CD4-positive, alpha-beta T cell treated with Interleukin-6 for 4 hours (primary cell): ENCODE measurements around the gene ZSWIM4.
A peak's percentile ranks its signal among the peaks of the same experiment; 100 is the strongest.
"Not testable (repeated sequence)": the region's sequence is repeated elsewhere in the genome, so short reads cannot be mapped to it uniquely, and the experiment has no call there.

Experiments used
- DNase-seq: peaks from one replicate; pipeline ENCODE4 v3.0.0-alpha.2; 2020; ENCODE audit warnings: mixed read lengths

ZSWIM4 gene

GRCh38 chr19:13794757-13795589 lies at the start of gene ZSWIM4:
Gene ZSWIM4, plus strand, starts transcription at chr19:13795443. Its CDS starts 206 bp downstream, at chr19:13795649.
- DNase-seq = peak; percentile 97

- DNase-seq = no peak
Observed at GRCh38 chr19:13747098-13747453, 48.2 kb upstream of the ZSWIM4 start.

GRCh38 chr19:13748169-13748828 lies 46.9 kb upstream of the ZSWIM4 start:
- DNase-seq = peak; percentile 5

DNA sequence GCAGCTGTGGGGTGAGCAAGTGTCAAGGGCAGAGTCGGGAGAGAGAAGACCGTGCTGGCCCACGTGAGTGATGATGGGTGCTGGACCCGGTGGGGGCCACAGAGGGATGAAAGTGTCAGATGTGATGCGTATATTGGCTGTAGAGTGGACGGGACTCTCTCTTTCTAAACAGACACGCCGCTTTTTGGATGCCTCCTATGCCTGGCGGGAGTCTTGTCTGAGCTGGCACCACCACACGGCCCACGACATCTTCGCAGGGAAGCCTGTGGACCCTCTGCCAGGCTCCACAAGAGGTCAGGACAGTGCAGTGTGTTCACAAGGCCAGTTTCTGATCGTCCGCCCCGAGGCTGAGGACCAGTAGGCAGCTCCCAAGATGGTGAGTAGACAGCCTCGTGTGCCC lies 43.8 kb upstream of the ZSWIM4 start:
- no peak for DNase-seq

DNA sequence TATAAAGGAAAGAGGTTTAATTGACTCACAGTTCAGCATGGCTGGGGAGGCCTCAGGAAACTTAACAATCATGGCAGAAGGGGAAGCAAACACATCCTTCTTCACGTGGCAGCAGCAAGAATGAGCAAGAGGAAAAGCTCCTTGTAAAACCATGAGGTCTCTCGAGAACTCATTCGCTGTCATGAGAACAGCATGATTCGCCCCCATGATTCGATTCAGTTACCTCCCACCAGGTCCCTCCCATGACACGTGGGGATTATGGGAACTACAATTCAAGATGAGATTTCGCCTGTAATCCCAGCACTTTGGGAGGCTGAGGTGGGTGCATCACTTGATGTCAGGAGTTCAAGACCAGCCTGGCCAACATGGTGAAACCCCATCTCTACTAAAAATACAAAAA lies 41.6 kb upstream of the ZSWIM4 start:
- not testable (repeated sequence) for DNase-seq

GRCh38 chr19:13756210-13756609 lies 39.0 kb upstream of the ZSWIM4 start:
- no peak for DNase-seq

DNA sequence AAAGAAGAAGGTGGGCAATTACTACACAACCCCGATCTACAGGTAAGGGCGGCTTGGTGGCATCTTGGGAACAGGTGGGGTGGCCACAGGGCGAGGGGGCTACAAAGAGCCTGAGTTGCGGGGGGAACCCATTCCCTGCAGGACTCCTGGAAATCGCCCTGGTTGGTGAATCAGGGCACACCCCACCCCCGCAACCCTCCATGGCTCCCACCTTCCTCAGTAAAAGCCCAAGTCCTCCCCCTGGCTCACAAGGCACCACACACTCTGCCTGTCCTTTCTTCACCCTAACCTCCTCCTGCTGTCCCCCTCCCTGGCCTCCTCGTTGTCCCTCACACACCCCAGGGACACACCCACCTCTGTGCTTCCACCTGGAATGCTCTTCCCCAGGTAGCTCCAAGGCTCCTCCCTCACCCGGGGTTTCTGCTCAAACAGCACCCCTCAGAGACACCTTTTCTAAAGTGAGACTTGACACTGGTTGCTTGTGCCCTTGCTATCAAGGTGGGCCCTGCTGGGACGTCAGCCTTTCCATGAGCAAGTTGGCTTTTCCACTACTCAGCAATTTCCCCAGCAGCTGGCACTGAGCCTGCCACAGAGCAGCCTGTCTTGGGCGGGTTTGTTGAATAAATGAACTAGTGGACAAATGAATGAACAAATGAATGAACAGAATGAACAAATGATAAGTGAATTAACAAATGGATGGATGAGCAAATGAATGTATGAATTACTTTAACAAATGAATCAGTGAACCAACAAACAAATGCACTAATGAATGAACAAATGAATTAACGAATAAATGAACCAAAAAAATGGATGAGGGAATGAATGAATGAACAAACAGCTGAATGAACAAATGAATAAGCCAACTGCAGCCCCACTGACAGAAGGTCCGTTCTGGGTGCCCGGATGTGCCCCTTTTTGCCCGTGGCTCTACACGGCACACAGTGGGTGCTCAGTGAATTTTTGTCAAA lies 37.2 kb upstream of the ZSWIM4 start:
- no peak for DNase-seq

DNA sequence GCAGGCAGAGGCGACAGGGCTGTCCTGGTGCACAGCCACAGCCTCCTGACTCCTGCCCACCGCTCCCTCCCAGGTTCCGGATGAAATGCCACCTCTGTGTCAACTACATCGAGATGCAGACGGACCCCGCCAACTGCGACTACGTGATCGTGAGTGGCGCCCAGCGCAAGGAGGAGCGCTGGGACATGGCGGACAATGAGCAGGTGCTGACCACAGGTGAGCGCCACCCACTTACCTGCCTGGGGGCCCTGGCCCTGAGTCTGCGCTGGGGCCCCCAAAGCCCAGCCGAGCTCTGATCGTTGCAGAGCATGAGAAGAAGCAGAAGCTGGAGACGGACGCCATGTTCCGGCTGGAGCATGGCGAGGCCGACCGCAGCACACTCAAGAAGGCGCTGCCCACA lies 36.4 kb upstream of the ZSWIM4 start:
- no peak for DNase-seq

- DNase-seq = no peak
Observed at GRCh38 chr19:13761423-13761822, 33.8 kb upstream of the ZSWIM4 start.

DNA sequence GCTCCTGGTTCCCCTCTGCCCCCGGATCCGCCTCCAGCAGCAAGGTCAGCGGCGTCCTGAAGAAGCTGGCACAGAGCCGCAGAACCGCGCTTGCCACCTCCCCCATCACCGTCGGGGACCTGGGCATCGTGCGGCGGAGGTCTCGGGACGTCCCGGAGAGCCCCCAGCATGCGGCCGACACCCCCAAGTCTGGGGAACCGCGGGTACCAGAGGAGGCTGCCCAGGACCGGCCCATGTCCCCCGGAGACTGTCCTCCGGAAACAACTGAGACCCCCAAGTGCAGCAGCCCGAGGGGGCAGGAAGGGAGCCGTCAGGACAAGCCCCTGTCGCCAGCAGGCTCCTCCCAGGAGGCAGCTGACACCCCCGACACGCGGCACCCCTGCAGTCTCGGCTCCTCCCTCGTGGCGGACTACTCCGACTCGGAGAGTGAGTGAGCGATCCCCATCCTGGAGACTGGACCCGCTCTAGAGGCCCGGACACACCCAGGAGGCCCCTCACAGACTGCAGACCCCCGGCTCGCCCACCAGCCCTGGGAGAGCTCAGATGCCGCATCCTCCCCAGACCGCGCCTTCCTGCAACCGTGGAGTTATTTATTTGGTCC lies 32.5 kb upstream of the ZSWIM4 start:
- no peak for DNase-seq

GRCh38 chr19:13763265-13763664 lies 32.0 kb upstream of the ZSWIM4 start:
- no peak for DNase-seq

DNA sequence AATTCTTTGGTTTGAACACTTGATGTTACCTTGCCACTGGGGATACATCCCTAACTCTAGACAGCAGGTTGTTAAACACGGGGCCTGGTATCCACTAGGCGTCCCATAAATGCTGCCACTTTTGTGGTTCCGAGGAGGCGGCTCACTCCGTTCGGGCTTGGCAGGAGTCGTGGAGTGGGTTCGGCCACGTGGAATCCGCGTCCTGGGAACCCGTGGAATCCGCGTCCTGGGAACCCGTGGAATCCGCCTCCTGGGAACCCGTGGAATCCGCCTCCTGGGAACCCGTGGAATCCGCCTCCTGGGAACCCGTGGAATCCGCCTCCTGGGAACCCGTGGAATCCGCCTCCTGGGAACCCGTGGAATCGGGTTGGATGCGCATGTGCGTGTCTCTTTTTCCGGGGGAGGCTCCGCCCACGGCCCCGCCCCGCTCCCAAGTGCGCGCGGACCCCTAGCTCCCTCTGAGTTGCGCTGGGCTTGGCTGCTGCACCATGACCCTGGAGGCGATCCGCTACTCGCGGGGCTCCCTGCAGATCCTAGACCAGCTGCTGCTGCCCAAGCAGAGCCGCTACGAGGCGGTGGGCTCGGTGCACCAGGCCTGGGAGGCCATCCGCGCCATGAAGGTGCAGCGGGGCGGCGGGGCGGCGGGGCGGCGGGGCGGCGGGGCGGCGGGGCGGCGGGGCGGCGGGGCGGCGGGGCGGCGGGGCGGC lies 31.0 kb upstream of the ZSWIM4 start, which contains the start of gene MRI1:
Gene MRI1, plus strand, starts transcription at position 422 of the 707 bp plus-strand sequence. Its CDS starts 67 bp downstream, at position 489.
- peak; percentile 80 for DNase-seq

DNA sequence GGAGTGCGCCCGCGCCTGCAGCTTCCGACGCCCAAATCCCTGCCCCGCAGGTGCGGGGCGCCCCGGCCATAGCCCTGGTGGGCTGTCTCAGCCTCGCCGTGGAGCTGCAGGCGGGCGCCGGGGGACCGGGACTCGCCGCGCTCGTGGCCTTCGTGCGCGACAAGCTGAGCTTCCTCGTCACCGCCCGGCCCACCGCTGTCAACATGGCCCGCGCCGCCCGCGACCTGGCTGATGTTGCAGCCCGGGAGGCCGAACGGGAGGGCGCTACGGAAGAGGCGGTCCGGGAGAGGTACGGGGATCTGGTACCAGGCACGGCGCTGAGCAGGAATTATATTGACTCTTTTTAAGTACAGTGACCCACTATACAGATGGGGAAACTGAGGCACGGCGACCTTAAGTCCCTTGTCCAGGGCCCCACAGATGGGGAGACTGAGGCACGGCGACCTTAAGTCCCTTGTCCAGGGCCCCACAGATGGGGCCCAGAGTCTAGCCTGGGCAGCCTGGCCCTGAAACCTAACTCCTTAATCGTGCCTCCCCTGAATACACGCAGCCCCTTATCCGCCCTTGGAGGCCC lies 30.3 kb upstream of the ZSWIM4 start:
- DNase-seq = peak; percentile 57

DNA sequence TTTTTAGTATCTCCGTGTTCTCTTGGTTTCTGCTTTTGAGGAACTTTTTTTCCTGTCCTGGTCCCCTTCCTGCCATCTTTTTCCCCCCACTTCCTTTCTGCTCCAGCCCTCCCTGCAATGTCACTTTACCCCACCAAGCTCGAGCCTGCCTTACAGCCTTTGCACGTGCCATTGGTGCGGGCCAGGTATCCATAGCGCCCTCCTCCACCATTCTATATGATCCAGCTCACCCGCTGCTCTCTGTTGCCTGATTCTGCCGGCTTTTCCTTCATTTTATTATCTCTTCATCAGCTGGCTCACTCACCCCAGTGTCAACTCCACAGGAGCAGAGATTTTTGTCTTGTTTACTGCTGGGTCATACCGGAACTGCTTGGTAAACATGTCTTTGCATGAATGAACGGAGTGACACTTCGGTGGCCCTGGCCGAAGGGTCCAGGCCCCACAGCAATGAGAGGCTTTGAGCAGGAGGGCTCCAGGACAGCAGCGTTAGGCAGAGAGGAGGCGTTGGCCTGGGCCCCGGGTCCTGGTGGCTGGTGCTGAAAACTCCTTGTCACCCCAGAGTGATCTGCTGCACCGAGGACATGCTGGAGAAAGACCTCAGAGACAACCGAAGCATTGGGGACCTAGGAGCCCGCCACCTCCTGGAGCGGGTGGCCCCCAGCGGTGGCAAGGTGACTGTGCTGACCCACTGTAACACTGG lies 29.7 kb upstream of the ZSWIM4 start:
- no peak for DNase-seq

- DNase-seq = no peak
Observed at GRCh38 chr19:13766095-13766481, 29.2 kb upstream of the ZSWIM4 start.

DNA sequence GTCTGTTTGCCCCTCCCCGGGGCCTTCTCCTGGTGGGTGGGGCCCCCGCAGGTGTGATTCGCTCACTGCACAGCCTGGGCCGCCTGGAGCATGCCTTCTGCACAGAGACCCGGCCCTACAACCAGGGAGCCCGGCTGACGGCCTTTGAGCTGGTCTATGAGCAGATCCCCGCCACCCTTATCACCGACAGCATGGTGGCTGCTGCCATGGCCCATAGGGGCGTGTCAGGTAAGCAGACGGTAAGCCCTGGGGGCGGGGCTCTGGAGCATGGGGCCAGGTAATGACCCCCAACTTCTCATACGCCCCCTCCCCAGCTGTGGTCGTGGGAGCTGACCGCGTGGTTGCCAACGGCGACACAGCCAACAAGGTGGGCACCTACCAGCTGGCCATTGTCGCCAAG lies 26.7 kb upstream of the ZSWIM4 start:
- no peak for DNase-seq

- no peak for DNase-seq
Observed at GRCh38 chr19:13770013-13770635, 25.1 kb upstream of the ZSWIM4 start.

GRCh38 chr19:13774217-13775191 lies 20.7 kb upstream of the ZSWIM4 start, which contains the start of gene C19orf53:
Gene C19orf53, plus strand, starts transcription at chr19:13774456. Its CDS starts 22 bp downstream, at chr19:13774478.
- peak; percentile 91 for DNase-seq

GRCh38 chr19:13778398-13778797 lies 16.8 kb upstream of the ZSWIM4 start:
- DNase-seq = no peak
